IPS DF 4.7 (cell line): ENCODE data around the gene C1QTNF9.
"Not testable (repeated sequence)": the region's sequence is repeated elsewhere in the genome, so short reads cannot be mapped to it uniquely, and the experiment has no call there.

ENCODE experiments used
- DNase-seq: peaks from one replicate; pipeline ENCODE4 v3.0.0-alpha.2; 2013; ENCODE audit warnings: low spot score; ENCODE audit errors: extremely low read depth

Gene C1QTNF9, protein sequence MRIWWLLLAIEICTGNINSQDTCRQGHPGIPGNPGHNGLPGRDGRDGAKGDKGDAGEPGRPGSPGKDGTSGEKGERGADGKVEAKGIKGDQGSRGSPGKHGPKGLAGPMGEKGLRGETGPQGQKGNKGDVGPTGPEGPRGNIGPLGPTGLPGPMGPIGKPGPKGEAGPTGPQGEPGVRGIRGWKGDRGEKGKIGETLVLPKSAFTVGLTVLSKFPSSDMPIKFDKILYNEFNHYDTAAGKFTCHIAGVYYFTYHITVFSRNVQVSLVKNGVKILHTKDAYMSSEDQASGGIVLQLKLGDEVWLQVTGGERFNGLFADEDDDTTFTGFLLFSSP

GRCh38 chr13:24309300-24309699 is at the start of gene C1QTNF9:
Gene C1QTNF9, plus strand, starts transcription at chr13:24309580. Its CDS starts 6,424 bp downstream, at chr13:24316004.
- DNase-seq, result not testable (repeated sequence)

DNA sequence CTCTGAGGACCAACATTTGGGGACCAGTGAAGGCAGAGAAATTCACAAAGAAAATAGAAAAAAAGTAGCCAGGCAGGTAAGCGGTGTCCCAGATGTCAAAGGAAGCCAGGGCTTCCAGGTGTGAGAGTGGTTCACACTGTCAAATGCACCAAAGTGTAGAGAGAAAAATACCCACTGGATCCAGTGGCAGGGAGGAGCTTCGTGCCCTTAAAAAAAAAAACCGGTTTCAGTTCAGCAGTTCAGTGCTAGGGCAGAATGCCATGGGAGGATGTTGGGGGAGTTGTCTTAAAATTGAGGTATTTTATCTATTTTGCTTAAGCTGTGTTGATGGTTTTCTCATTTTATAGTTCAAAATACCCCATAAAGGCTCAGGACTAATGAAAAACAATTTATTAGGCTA is 47.8 kb upstream of the C1QTNF9 start:
- no peak for DNase-seq

- DNase-seq, result no peak
Observed at GRCh38 chr13:24263632-24264031, 45.7 kb upstream of the C1QTNF9 start.

DNA sequence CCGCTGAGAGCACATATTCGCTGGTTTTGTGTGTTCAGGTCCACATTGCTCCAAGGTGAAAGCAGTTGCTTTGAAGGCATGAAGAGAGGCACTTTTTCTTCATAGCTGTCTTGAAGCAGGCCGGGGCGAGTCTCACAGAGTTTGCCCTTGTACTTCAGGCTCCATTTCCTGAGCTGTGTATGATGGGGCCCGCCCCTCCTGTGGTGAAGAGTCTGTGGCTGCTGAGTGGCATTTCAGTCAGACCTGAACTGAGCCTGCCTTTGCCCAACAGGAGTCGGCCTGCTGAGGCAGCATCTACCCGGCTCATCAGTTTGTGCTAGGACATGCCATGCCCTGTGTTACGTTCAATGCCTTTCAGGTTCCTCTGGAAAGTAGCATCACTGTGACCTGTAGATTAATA is 44.4 kb upstream of the C1QTNF9 start:
- no peak for DNase-seq

GRCh38 chr13:24265453-24265852 is 43.9 kb upstream of the C1QTNF9 start:
- DNase-seq, result no peak

DNA sequence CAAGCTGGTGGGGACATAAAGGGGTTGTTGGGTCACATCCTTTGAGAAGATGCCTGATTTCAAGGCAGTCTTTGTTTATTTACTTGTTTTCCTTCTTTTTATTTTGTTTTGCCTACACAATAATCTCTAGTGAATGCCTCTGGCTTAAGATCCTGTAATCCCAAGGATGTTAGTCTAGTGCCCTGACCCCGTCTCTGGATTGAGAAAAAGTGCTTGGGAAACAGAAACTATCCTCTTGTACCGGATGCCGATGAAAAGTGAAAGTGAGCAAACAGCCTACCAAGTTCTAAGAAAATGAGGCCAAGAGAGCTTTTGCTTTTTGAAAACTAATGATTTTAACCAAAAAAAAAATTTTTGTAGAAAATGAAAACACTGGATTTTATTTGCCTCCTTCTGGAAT is 42.1 kb upstream of the C1QTNF9 start:
- no peak for DNase-seq

- no peak for DNase-seq
Observed at GRCh38 chr13:24267801-24268200, 41.6 kb upstream of the C1QTNF9 start.

DNA sequence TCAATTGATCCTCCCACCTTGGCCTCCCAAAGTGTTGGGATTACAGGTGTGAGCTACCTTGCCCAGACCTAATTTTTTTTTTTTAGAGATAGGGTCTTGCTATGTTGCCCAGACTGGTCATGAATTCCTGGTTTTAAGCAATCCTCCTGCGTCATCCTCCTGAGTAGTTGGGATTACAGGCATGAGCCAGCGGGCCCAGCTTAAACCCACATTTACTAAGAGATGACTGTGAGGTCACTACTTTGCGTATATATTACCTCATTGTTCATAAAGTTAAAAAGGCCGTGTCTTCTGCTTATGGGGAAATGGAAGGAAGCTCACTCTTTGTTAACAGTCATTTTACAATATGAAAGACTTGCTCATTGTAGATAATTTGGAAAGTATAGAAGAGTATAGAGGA is 39.6 kb upstream of the C1QTNF9 start:
- no peak for DNase-seq

GRCh38 chr13:24270639-24271141 is 38.7 kb upstream of the C1QTNF9 start:
- no peak for DNase-seq

GRCh38 chr13:24271231-24271600 is 38.2 kb upstream of the C1QTNF9 start:
- DNase-seq, result no peak

DNA sequence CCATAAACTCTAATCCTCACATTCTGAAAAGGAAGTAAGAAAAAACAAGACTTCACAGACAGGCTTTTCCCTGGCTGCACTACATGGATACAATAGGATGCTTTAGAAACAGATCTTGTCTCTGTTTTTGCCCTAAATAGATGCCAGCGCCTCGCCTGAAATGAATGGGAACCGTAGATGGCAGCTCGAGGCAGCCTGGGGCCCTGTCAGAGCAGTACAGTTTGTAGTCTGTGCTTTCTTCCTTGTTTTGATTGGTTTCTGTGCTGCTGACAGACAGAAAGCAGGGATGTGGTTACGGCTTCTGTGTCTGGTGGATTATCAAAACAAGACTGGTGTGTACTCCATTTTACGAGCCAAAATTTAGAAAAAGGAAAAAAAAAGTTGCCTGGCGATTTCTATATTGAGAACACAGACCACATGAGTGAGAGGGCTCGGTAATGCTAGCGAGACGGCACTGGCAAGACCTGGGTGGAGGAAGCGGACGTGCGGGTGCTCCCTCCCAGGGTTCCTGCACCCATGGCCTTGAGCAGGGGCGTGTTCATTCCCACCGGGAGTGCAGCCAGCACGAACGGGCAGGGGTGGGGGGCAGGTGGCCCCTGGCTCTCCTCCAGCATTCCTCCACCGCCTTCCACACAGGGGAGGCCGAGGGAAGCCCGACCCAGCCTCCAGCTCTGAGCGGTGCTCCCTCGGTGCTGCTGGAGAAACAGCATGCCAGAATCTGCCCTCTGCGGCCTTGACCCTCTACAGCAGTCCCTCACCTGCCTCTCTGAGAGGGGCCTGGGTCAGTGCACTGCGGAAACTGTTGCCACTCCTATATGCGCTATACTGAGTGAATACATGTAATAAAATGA is 37.6 kb upstream of the C1QTNF9 start:
- no peak for DNase-seq

- no peak for DNase-seq
Observed at GRCh38 chr13:24272452-24273161, 36.8 kb upstream of the C1QTNF9 start.

DNA sequence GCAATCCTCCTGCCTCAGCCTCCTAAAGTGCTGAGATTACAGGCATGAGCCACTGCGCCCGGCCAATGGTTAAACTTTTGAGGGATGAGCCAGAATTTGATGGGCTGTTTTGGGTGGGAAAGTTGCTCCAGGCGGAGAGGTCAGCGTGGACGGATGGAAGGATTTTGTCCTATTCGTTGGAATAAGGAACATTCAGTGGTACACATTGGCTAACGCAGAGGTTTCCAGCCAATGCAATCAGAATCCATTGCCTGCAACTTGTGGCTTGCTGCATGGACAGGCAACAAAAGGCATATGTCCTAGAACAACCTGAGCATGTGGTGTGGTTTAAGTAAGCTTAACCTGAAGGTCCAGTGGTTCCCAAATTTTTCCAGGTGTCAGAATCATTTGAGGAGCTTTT is 35.5 kb upstream of the C1QTNF9 start:
- DNase-seq, result no peak

GRCh38 chr13:24274452-24275021 is 34.8 kb upstream of the C1QTNF9 start:
- DNase-seq, result no peak

- no peak for DNase-seq
Observed at GRCh38 chr13:24275041-24275440, 34.3 kb upstream of the C1QTNF9 start.

GRCh38 chr13:24276306-24276705 is 33.1 kb upstream of the C1QTNF9 start:
- no peak for DNase-seq

DNA sequence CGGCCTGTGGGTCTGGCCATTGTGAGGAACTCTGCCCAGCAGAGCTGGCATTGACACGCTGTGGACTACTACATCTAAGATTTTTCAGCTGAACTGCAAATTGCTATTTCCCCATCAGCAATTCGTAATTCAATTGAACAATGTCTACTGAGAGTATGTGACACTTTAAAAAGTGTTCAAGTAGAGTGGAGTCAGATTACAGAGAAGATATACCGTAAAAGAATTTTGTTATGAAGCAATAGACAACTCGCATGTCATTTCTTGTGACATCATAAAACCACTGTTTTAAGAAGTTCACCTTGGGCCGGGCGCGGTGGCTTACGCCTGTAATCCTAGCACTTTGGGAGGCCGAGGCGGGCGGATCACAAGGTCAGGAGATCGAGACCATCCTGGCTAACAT is 32.5 kb upstream of the C1QTNF9 start:
- no peak for DNase-seq

DNA sequence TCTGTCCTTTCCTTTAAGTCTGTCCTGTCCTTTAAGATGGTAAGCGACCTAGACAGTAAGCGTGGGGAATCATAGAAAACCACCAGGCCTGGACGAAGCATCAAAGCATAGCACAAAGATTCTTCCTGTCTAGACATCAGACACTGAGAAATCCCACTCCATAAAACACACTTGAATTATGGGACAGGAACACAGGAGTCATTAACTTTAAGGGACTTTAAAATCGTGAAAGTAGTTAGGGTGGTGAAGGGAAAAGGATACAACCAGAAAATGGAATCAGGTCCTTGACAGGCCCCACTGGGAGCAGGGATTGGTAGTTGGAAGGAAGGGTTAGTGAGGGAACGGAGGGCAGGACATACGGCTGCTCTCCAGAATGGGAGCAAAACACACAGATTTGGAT is 31.6 kb upstream of the C1QTNF9 start:
- DNase-seq, result no peak

DNA sequence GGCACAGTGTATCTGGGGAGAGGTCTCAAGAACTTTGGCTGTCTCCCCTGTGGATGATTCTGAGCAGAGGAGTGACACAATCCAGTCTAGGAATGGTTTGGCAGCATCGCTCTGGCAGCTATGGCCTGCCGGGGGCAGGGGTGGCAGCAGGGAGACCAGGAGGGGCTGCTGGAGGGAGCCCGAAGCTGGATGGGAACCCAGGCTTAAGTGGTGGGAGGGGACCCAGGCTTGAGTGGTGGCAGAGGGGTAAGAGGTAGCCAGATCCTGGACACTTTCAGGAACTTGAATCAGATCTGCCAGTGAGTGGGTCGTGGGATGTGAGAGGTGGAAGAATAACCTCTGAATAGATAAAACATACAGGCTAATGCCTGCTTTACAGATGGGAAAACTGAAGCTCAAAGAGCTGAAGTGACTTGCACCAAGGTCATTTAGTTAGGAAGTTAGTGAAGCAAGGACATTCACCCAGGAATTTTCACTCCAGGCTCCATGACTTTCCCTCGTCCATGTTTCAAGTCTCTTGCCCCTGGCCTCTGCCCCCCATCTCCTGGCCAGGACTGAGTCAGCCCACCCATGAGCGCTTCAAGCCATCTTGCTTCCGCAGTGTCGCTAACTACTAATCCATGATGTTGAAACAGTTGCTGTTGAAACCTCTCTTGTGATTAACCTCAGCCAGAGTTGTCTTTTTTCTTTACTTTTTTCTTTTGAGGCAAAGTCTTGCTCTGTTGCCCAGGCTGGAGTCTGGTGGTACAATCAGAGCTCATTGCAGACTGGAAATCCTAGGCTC is 29.9 kb upstream of the C1QTNF9 start:
- DNase-seq, result no peak

DNA sequence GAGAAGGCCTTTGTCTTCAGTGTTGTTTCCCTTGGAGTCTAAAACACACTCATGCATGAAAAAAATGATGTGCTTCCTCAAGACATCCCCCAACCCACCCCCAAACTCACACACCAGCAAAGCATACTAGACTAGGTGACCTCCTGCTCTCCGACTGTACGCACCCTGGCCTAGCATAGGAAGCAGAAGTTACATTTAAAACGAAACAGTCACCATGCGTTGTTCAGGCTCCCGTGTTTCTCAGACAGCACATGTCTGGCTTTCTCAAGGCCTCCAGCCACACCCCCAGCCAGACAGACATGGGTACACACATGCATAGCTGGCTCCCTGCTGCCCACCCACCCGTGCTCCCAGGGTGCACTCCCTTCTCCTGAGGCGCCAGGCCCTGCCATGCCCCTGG is 28.7 kb upstream of the C1QTNF9 start:
- no peak for DNase-seq
